ENCODE measurements around the gene ARHGAP11A.

ARHGAP11A gene

DNA sequence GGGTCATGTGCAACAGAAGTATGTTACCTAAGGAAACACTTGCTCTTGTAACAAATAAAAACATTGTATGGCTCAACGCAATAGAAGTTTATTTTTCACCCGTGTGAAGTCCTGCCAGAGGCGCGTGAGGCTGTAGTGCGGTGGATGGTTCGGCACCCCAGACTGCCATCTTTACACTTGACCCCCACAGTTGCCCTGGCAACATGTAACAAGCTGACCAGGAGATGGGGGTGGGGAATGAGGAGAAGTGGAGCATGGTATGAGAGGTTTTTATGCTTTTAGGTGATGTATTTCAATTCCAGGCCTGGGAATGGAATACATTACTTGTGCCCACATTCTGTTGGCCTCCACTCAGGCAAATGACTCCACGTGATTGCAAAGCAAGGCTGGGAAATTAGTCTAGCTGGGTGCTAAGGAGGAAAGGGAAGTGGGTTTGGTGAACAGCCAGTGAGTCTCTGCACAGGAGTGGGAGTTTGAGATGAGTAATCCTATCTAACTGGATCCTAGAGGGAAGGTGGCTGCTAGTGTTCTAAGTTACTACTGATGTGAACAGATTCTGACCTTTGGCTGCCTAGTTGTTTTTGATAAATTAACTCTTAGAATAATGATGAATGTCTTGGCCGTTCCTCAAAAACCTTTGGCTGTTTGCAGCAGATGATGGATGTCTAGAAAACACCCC is 68.7 kb downstream of the ARHGAP11A start:
- DNase-seq (ENCODE audit: extremely low spot score, insufficient read length, low read depth) (no peak), FAIRE-seq (no peak)

- no peak for DNase-seq (ENCODE audit: extremely low spot score, insufficient read length, low read depth)
- FAIRE-seq, result no peak
Observed at GRCh38 chr15:32685576-32685975, 70.3 kb downstream of the ARHGAP11A start.

- DNase-seq (ENCODE audit: extremely low spot score, insufficient read length, low read depth) (no peak), FAIRE-seq (no peak)
Observed at GRCh38 chr15:32687556-32687955, 72.3 kb downstream of the ARHGAP11A start.

- DNase-seq (ENCODE audit: extremely low spot score, insufficient read length, low read depth) (no peak), FAIRE-seq (no peak)
Observed at GRCh38 chr15:32688151-32688639, 72.9 kb downstream of the ARHGAP11A start.

Measured in GM18507 (cell line).